Keratinocyte (primary cell): ENCODE results near the gene SLC25A30. TPM values are rescaled to one million over a fixed set of nuclear protein-coding genes. Genes with fewer than 3 reads are reported as not detected.

ENCODE experiments used
- DNase-seq: peaks from one replicate; pipeline ENCODE4 v3.0.0-alpha.2; 2011; ENCODE audit warnings: low read depth, missing footprints, low spot score
- FAIRE-seq: peaks from 2 replicates; lab custom pipeline; 2011; peaks lifted over from hg19 to GRCh38; lab: Jason Lieb, UNC
- H2AFZ ChIP-seq: 2 replicates; pipeline ENCODE4 v1.6.0; 2012; ENCODE audit warnings: low read length, control low read depth, inconsistent platforms; ENCODE audit not compliant: control insufficient read depth
- H3K27ac ChIP-seq: 2 replicates; pipeline ENCODE4 v1.5.1; 2011; ENCODE audit warnings: low read length; ENCODE audit not compliant: control insufficient read depth, insufficient read depth
- H3K27me3 ChIP-seq: 3 replicates; pipeline ENCODE4 v1.6.0; 2011; ENCODE audit warnings: low read length; ENCODE audit not compliant: control insufficient read depth, insufficient read depth; ENCODE audit errors: extremely low read depth
- H3K36me3 ChIP-seq, 2 experiments: 2 replicates in 1 of 2; 3 replicates in 1 of 2; pipeline ENCODE4 v1.5.1; 2011; ENCODE audit warnings: low read length in 2 of 2, mild to moderate bottlenecking in 1 of 2; ENCODE audit not compliant: control insufficient read depth in 2 of 2, insufficient read depth in 2 of 2; ENCODE audit errors: extremely low read depth in 1 of 2
- H3K4me1 ChIP-seq: 3 replicates; pipeline ENCODE4 v1.5.1; 2011; ENCODE audit warnings: low read length; ENCODE audit not compliant: control insufficient read depth, insufficient read depth; ENCODE audit errors: extremely low read depth
- H3K4me2 ChIP-seq: 3 replicates; pipeline ENCODE4 v1.6.0; 2011; ENCODE audit warnings: low read depth, low read length; ENCODE audit not compliant: control insufficient read depth, insufficient read depth; ENCODE audit errors: extremely low read depth
- H3K4me3 ChIP-seq, 3 experiments: fragments of 200-600 bp in 1 of 3; sonication (generic) in 1 of 3; 2 replicates in 2 of 3; 3 replicates in 1 of 3; pipeline ENCODE4 v1.5.1; 2011 to 2016; ENCODE audit warnings: low read length in 3 of 3, mild to moderate bottlenecking in 3 of 3, control low read depth in 2 of 3, inconsistent platforms in 1 of 3, low read depth in 1 of 3, mixed read lengths in 1 of 3, mixed run types in 1 of 3, moderate library complexity in 1 of 3; ENCODE audit not compliant: control insufficient read depth in 2 of 3, insufficient read depth in 2 of 3; ENCODE audit errors: extremely low read depth in 1 of 3
- H3K79me2 ChIP-seq: 2 replicates; pipeline ENCODE4 v1.6.0; 2012; ENCODE audit warnings: low read length; ENCODE audit not compliant: control insufficient read depth, insufficient read depth
- H3K9ac ChIP-seq: 3 replicates; pipeline ENCODE4 v1.6.0; 2011; ENCODE audit warnings: low read length; ENCODE audit not compliant: control insufficient read depth, insufficient read depth; ENCODE audit errors: extremely low read depth
- H3K9me1 ChIP-seq: 3 replicates; pipeline ENCODE4 v1.6.0; 2011; ENCODE audit warnings: low read length; ENCODE audit not compliant: control insufficient read depth, insufficient read depth; ENCODE audit errors: extremely low read depth
- H3K9me3 ChIP-seq: 2 replicates; pipeline ENCODE4 v1.5.1; 2012; ENCODE audit warnings: low read depth, low read length; ENCODE audit not compliant: control insufficient read depth
- H4K20me1 ChIP-seq: 3 replicates; pipeline ENCODE4 v1.6.0; 2011; ENCODE audit warnings: low read length; ENCODE audit not compliant: control insufficient read depth, insufficient read depth; ENCODE audit errors: extremely low read depth
- CTCF ChIP-seq, 3 experiments: IDR thresholded peaks in 1 of 3; conservative IDR thresholded peaks in 1 of 3; optimal IDR thresholded peaks in 1 of 3; 2 replicates in 2 of 3; 3 replicates in 1 of 3; pipeline versions ENCODE3 to v1.5.1; 2011; ENCODE audit warnings: low read length in 3 of 3, mild to moderate bottlenecking in 3 of 3, moderate library complexity in 2 of 3, control low read depth in 1 of 3, inconsistent platforms in 1 of 3; ENCODE audit not compliant: insufficient read depth in 2 of 3; ENCODE audit errors: extremely low read depth in 1 of 3
- EZH2 ChIP-seq: IDR thresholded peaks from one replicate; pipeline ENCODE4 v1.6.1; 2012; ENCODE audit warnings: inconsistent platforms, mild to moderate bottlenecking, low read length, moderate library complexity
- dilution Hi-C: fragments of 300-500 bp; cut with MboI; formaldehyde crosslinking; loops from one replicate; pipeline ENCODE4 v1.7.0; 2020; ENCODE audit warnings: low sequenced_read_pairs; ENCODE audit not compliant: extremely low pct_ligation_motif_present
- polyA plus RNA-seq, 5 experiments: library from polyadenylated mRNA; depleted of rRNA in 3 of 5; stranded (reverse) in 3 of 5; stranded (forward) in 1 of 5; unstranded in 1 of 5; fragments of >200 nt; gene quantifications; 1 replicate in 1 of 5; 2 replicates in 3 of 5; 3 replicates in 1 of 5; pipeline versions ENCODE4 v1.2.1 to v1.2.3, GENCODE V29; 2011 to 2012; ENCODE audit warnings: missing spikeins in 2 of 5, low read depth in 1 of 5, low replicate concordance in 1 of 5

Gene SLC25A30
- polyA plus RNA-seq, 1 donor (not counting 4 experiments of a cell fraction or from before 2014, with no cell fraction given) = 24.5 TPM

- Histone ChIP-seq H2AFZ (no peak overlapping the region), H3K9me3 (no peaks in the 10 kb centered on the region), H3K27me3 (no peaks in the 10 kb centered on the region), H3K4me3 (no peak overlapping the region), H3K4me2 (no peak overlapping the region), H3K9me1 (no peaks in the 10 kb centered on the region), H3K9ac (no peak overlapping the region), H3K27ac (no peak overlapping the region), H3K36me3 (no peaks in the 10 kb centered on the region), H3K79me2 (no peaks in the 10 kb centered on the region), H4K20me1 (no peaks in the 10 kb centered on the region), H3K4me1 (no peaks in the 10 kb centered on the region)
- dilution Hi-C loops = no loop called here
- FAIRE-seq (no peak), DNase-seq (no peak)
- no peak for TF ChIP-seq EZH2
- no peak for TF ChIP-seq CTCF (optimal IDR thresholded peaks at IDR 0.05 in 1 of 3, IDR thresholded peaks at IDR 0.05 in 1 of 3, conservative IDR thresholded peaks at IDR 0.05 in 1 of 3; ENCODE audit: extremely low read depth in 1 of 3, insufficient read depth in 2 of 3, low read length in 3 of 3)
Measured at GRCh38 chr13:45437947-45438346, 19.8 kb upstream of the SLC25A30 start.

- Histone ChIP-seq H3K4me3 (no peak overlapping the region), H3K4me1 (no peaks in the 10 kb centered on the region), H2AFZ (no peak overlapping the region), H3K27me3 (no peaks in the 10 kb centered on the region), H4K20me1 (no peaks in the 10 kb centered on the region), H3K9me3 (no peaks in the 10 kb centered on the region), H3K36me3 (no peaks in the 10 kb centered on the region), H3K4me2 (no peak overlapping the region), H3K79me2 (no peaks in the 10 kb centered on the region), H3K9ac (no peak overlapping the region), H3K27ac (no peak overlapping the region), H3K9me1 (no peaks in the 10 kb centered on the region)
- TF ChIP-seq CTCF (optimal IDR thresholded peaks at IDR 0.05 in 1 of 3, IDR thresholded peaks at IDR 0.05 in 1 of 3, conservative IDR thresholded peaks at IDR 0.05 in 1 of 3; ENCODE audit: extremely low read depth in 1 of 3, insufficient read depth in 2 of 3, low read length in 3 of 3) (no peak), EZH2 (no peak)
- dilution Hi-C loops = no loop called here
- FAIRE-seq (no peak), DNase-seq (no peak)
Measured at GRCh38 chr13:45436953-45437352, 18.8 kb upstream of the SLC25A30 start.
